K562 (cell line): ENCODE results near the gene ANKZF1. TPM values are rescaled to one million over a fixed set of nuclear protein-coding genes. Genes with fewer than 3 reads are reported as not detected.

Source experiments
- ATF1 ChIP-seq, 2 experiments: fragments of 450-650 bp in 1 of 2; IDR thresholded peaks; 2 replicates each; pipeline ENCODE4 v1.6.1; 2016; ENCODE audit warnings: missing compliant biosample characterization in 1 of 2, missing genetic modification characterization in 1 of 2
- BHLHE40 ChIP-seq: IDR thresholded peaks from 2 replicates; pipeline ENCODE4 v1.6.1; 2011; ENCODE audit warnings: low read length, improper control_type of control experiment
- CBX8 ChIP-seq: fragments of 200-600 bp; sonication (generic); IDR thresholded peaks from 2 replicates; pipeline ENCODE4 v1.6.1; 2012; ENCODE audit warnings: borderline replicate concordance, mixed run types, low read depth, mild to moderate bottlenecking, moderate library complexity, mixed read lengths, low read length, control low read depth, inconsistent platforms; ENCODE audit not compliant: poor library complexity, severe bottlenecking; ENCODE audit errors: extremely low read depth
- CREM ChIP-seq: IDR thresholded peaks from 2 replicates; pipeline ENCODE4 v1.6.1; 2014; ENCODE audit warnings: antibody characterized with exemption, low read depth
- DMBX1 ChIP-seq: fragments of 250-450 bp; sonication (Bioruptor Pico); IDR thresholded peaks from 2 replicates; pipeline ENCODE4 v1.8.0; 2022; ENCODE audit warnings: inconsistent platforms, mild to moderate bottlenecking, moderate library complexity, borderline replicate concordance
- E2F8 ChIP-seq: fragments of 450-650 bp; IDR thresholded peaks from 2 replicates; pipeline ENCODE4 v1.7.1; 2018; ENCODE audit warnings: mild to moderate bottlenecking, low read depth; ENCODE audit not compliant: partially characterized antibody
- ESRRB ChIP-seq: fragments of 250-450 bp; sonication (Bioruptor Pico); IDR thresholded peaks from 2 replicates; pipeline ENCODE4 v1.5.0; 2020; ENCODE audit warnings: mild to moderate bottlenecking, moderate library complexity, borderline replicate concordance
- GTF2B ChIP-seq: IDR thresholded peaks from 2 replicates; pipeline ENCODE4 v1.6.1; 2011; ENCODE audit not compliant: insufficient read length; ENCODE audit errors: extremely low read depth
- HBP1 ChIP-seq: fragments of 450-650 bp; formaldehyde crosslinking; IDR thresholded peaks from 2 replicates; pipeline ENCODE4 v1.4.0; 2022; ENCODE audit warnings: missing genetic modification characterization
- HDAC1 ChIP-seq, 2 experiments: fragments of 450-650 bp; IDR thresholded peaks; 2 replicates each; pipeline ENCODE4 v1.6.1; 2016 to 2017; ENCODE audit warnings: inconsistent platforms in 1 of 2, mild to moderate bottlenecking in 1 of 2, moderate library complexity in 1 of 2
- HES1 ChIP-seq: fragments of 450-650 bp; IDR thresholded peaks from 2 replicates; pipeline ENCODE4 v1.6.1; 2016; ENCODE audit warnings: low read depth, mild to moderate bottlenecking, moderate library complexity
- HMGN3 ChIP-seq: IDR thresholded peaks from 2 replicates; pipeline ENCODE4 v1.6.1; 2011; ENCODE audit warnings: borderline replicate concordance, low read depth, mild to moderate bottlenecking, mixed read lengths, low read length; ENCODE audit not compliant: insufficient read length; ENCODE audit errors: extremely low read depth
- HNRNPL ChIP-seq: fragments of 200-400 bp; formaldehyde crosslinking; IDR thresholded peaks from 2 replicates; pipeline ENCODE4 v1.6.1; 2017; ENCODE audit warnings: low read depth, mild to moderate bottlenecking, low read length
- POLR2AphosphoS5 ChIP-seq: IDR thresholded peaks from 2 replicates; pipeline ENCODE4 v1.6.1; 2011; ENCODE audit warnings: mild to moderate bottlenecking, low read depth, low read length, moderate library complexity; ENCODE audit not compliant: control insufficient read depth, insufficient read depth
- SRF ChIP-seq, 2 experiments: fragments of 250-450, 450-650 bp in 1 of 2; sonication (Bioruptor Pico) in 1 of 2; sonication (generic) in 1 of 2; formaldehyde crosslinking; IDR thresholded peaks; 2 replicates each; pipeline versions ENCODE4 v1.5.0 to v1.5.1; 2020 to 2022; ENCODE audit warnings: mild to moderate bottlenecking in 1 of 2, missing genetic modification reagents in 1 of 2
- THAP12 ChIP-seq: fragments of 250-450 bp; sonication (Bioruptor Pico); IDR thresholded peaks from 2 replicates; pipeline ENCODE4 v1.9.0; 2021; ENCODE audit warnings: mild to moderate bottlenecking, inconsistent platforms
- ZFX ChIP-seq: sonication (generic); formaldehyde crosslinking; IDR thresholded peaks from 2 replicates; pipeline ENCODE4 v1.8.0; 2022; ENCODE audit warnings: mild to moderate bottlenecking, missing genetic modification reagents, moderate library complexity
- ZNF830 ChIP-seq: fragments of 250-450 bp; sonication (Bioruptor Pico); IDR thresholded peaks from 2 replicates; pipeline ENCODE4 v1.5.0; 2021; ENCODE audit warnings: mild to moderate bottlenecking
- polyA plus RNA-seq, 8 experiments: library from polyadenylated mRNA; depleted of rRNA in 4 of 8; stranded (reverse) in 5 of 8; unstranded in 3 of 8; fragments of >200 nt; fragmentation: Nextera tagmentation in 2 of 8; fragmentation: Illumina TruSeq in 1 of 8; extraction: Ambion mirVana in 2 of 8; extraction: Trizol in 1 of 8; gene quantifications; 2 replicates each; pipeline versions ENCODE4 v1.2.1 to v1.2.3, GENCODE V29; 2011 to 2014; ENCODE audit warnings: inconsistent platforms in 1 of 8, missing spikeins in 1 of 8
- total RNA-seq, 7 experiments: library from RNA; depleted of rRNA in 6 of 7; stranded (reverse); fragments of >200 nt in 6 of 7; fragmentation: Illumina TruSeq in 2 of 7; extraction: Trizol in 2 of 7; gene quantifications; 2 replicates each; pipeline versions ENCODE4 v1.2.1 to v1.2.3, GENCODE V29; 2011 to 2021; ENCODE audit warnings: low replicate concordance in 1 of 7

Gene ANKZF1
- total and polyA plus RNA-seq, 9 of the 15 experiments (the other 6 are each of a cell fraction or from before 2014, with no cell fraction given), result 3.1 to 60.6 (median 31.0) TPM

GRCh38 chr2:219245148-219245898 is 15.7 kb downstream of the ANKZF1 start, which contains the start of the genes GLB1L and STK16 (continued):
- TF ChIP-seq HBP1 (no peak), SRF (CRISPR knock-in tag; IDR thresholded peaks at IDR 0.05) (peak in 1 of 2 experiments; percentile 94; a peak in 2 of 4 replicates), ZFX (CRISPR knock-in tag) (peak; percentile 94), HMGN3 (peak; percentile 42), HES1 (no peak), ATF1 (CRISPR knock-in tag; IDR thresholded peaks at IDR 0.05) (peak; percentile 85), ATF1 (tag; IDR thresholded peaks at IDR 0.05) (peak; percentile 98), BHLHE40 (no peak), CREM (peak; percentile 99), THAP12 (CRISPR knock-in tag) (no peak), GTF2B (no peak), ESRRB (CRISPR knock-in tag) (no peak), POLR2AphosphoS5 (peak; percentile 74), ZNF830 (CRISPR knock-in tag) (no peak), DMBX1 (CRISPR knock-in tag) (no peak), HNRNPL (no peak), HDAC1 (IDR thresholded peaks at IDR 0.05) (peak in 1 of 2 experiments; percentile 82; a peak in 2 of 4 replicates), E2F8 (peak; percentile 27), CBX8 (no peak)
